ENCODE measurements around the gene SHPK.

DNA sequence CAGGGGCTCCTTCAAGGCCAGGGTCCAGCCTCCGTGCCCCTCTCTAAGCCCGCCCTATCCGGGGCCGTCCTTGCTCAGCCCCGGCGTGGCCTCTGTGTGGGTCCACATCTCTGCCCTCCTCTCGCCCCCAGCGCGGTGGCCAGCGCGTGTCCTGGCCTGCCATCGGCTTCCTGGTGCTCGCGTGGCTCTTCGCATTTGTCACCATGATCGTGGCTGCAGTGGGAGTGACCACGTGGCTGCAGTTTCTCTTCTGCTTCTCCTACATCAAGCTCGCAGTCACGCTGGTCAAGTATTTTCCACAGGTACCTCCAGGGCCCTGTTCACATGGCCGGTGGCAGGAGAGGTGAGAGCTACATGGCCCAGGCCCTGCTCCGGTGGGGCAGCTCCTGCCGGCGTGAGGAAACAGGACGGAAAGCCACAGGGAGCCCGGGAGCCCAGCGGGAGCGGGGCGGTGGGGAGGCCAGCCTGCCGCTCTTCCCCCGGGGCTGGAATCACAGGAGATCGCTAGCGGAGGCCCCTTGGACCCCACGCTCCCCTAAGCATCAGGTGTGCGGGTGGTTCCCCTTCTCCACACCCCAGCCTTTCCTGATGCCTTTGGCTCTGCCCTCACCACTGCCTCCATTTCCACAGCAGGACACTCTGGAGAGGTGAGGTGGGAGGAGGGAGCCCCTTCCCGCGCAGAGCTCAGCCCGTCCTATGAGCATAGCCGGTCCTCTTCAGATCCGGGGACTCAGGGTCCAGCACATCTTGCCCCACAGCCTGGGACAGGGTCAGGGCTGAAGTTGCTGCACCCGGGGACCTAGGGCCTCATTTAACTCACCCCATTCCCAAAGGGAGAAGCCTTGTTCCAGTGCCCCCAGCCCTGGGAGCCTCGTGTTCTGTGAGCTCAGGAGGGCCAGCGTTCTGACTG lies 22.1 kb upstream of the SHPK start:
- TF ChIP-seq CTCF (IDR thresholded peaks at IDR 0.05; ENCODE audit: insufficient read depth, low read depth, low read length) (no peak), EZH2 (IDR thresholded peaks at IDR 0.05; ENCODE audit: insufficient read depth, low read length) (no peak)

Data from astrocyte (in vitro differentiated cells and primary cell).